Embryonic facial prominence (tissue), 1 donor: ENCODE results near the gene SPINK9.
"Not testable (repeated sequence)": the region's sequence is repeated elsewhere in the genome, so short reads cannot be mapped to it uniquely, and the experiment has no call there.

ENCODE experiments used
- DNase-seq: peaks from one replicate; pipeline ENCODE4 v3.0.0-alpha.2; 2016; ENCODE audit errors: extremely low spot score

SPINK9 gene

GRCh38 chr5:148335259-148335658 is at the start of gene SPINK9:
SPINK9 (plus strand) TSS chr5:148335559; CDS start chr5:148335614, 55 bp downstream.
- DNase-seq, result no peak

DNA sequence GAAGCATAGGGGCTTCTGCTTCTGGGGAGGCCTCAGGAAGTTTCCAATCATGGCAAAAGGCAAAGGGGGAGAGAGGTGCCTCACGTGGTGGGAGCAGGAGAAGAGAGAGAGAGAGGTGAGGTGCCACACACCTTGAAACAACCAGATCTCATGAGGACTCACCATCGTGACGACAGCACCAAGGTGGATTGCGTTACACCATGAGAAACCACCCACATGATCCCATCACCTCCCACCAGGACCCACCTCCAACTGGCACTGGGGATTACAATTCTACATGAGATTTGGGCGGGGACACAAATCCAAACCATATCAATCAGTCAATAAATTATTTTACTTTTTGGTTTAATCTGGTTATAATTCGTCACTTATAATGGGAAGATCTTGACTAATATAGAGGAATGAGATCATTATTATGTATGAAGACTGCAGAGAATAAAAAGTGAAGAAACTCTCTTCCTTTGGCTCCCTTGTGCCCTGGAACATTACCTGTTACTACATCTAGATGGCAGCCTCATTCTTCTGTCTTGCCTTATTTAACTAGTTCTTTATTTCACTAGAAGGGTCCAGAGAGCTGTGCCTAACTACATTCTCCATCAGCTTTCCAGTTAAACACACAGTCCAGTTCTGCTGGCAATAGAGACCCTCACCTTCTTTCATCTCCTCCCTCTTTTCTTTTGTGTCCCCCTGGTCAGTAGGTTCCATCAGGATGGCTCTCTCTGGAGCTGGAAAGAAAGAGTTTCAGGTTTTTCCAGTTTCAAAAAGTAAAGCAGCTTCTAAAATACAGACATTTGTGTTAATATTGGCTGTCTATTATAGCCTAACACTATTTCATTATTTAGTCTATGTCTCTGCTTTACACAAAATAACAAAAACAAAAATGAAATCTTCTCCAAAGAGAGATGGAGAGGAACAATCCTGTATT is 44.8 kb upstream of the SPINK9 start:
- DNase-seq, result no peak

GRCh38 chr5:148297731-148298130 is 37.6 kb upstream of the SPINK9 start:
- no peak for DNase-seq

DNA sequence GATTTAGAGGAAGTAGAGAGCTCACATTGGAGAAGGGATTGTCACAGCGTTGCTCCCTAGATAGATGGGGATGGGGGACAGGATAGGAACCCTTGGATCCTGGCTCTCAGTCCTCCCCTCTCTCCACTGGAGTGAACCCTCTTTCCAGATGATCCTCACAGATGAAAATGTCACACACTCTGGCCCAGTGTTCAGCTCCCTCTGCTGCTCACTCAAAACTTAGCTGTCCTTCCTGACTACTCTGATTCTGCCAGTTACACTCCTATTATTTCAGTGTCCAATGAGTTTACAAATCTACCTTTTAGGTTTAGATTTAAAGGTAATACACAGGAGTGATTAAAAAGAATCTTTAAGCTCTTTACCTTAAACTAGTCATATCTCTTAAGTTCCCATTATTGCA is 28.9 kb upstream of the SPINK9 start:
- DNase-seq, result no peak

GRCh38 chr5:148309019-148309418 is 26.3 kb upstream of the SPINK9 start:
- no peak for DNase-seq

- no peak for DNase-seq
Observed at GRCh38 chr5:148309746-148310145, 25.6 kb upstream of the SPINK9 start.

DNA sequence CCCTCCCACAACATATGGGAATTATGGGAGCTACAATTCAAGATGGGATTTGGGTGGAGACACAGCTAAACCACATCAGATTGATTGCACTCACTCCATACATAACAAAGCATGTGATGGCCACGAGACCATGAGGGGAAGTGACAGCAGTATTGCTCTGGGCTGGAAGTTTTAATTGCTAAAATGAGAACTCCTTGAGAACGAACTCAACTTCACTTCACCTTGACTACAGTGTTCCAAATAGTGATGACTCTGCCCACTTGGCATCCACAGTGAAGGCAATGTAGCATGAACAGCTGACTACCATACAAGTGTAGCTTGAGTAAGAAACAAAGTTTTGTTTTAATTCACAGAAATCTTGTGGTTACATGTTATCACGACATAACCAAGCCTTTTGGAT is 23.9 kb upstream of the SPINK9 start:
- no peak for DNase-seq

- DNase-seq, result no peak
Observed at GRCh38 chr5:148312153-148312552, 23.2 kb upstream of the SPINK9 start, which contains the start of gene SPINK7. SPINK7 (plus strand) TSS chr5:148312423; CDS start chr5:148312484, 61 bp downstream.

- no peak for DNase-seq
Observed at GRCh38 chr5:148314187-148314586, 21.2 kb upstream of the SPINK9 start.

DNA sequence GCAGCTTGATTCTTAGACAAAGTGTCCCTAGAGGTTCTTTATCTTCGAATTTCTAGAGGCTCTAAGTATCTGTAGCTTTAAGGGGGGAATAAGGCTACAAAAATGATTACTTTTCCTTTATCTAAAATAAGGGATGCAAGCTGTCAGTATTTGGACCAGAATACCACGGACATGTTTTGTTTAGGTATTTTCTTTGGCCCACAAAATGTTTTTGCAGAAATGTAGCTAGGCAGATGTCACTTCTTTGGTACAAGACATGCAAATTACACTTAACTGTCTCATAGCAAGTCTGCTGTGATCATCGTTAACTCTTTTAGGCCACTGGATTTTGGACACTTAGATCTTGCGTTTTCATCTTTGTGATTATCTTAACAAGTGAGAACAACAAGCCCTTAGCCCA is 20.6 kb upstream of the SPINK9 start:
- no peak for DNase-seq

DNA sequence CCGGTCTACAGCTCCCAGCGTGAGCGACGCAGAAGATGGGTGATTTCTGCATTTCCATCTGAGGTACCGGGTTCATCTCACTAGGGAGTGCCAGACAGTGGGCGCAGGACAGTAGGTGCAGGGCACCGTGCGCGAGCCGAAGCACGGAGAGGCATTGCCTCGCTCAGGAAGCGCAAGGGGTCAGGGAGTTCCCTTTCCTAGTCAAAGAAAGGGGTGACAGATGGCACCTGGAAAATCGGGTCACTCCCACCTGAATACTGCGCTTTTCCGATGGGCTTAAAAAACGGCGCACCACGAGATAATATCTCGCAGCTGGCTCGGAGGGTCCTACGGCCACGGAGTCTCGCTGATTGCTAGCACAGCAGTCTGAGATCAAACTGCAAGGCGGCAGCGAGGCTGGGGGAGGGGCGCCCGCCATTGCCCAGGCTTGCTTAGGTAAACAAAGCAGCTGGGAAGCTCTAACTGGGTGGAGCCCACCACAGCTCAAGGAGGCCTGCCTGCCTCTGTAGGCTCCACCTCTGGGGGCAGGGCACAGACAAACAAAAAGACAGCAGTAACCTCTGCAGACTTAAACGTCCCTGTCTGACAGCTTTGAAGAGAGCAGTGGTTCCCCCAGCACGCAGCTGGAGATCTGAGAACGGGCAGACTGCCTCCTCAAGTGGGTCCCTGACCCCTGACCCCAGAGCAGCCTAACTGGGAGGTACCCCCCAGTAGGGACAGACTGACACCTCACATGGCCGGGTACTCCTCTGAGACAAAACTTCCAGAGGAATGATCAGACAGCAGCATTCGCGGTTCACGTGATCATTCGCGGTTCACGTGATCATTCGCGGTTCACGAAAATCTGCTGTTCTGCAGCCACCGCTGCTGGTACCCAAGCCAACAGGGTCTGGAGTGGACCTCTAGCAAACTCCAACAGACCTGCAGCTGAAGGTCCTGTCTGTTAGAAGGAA is 15.1 kb upstream of the SPINK9 start:
- not testable (repeated sequence) for DNase-seq

GRCh38 chr5:148333262-148333849 is 2.0 kb upstream of the SPINK9 start:
- no peak for DNase-seq

DNA sequence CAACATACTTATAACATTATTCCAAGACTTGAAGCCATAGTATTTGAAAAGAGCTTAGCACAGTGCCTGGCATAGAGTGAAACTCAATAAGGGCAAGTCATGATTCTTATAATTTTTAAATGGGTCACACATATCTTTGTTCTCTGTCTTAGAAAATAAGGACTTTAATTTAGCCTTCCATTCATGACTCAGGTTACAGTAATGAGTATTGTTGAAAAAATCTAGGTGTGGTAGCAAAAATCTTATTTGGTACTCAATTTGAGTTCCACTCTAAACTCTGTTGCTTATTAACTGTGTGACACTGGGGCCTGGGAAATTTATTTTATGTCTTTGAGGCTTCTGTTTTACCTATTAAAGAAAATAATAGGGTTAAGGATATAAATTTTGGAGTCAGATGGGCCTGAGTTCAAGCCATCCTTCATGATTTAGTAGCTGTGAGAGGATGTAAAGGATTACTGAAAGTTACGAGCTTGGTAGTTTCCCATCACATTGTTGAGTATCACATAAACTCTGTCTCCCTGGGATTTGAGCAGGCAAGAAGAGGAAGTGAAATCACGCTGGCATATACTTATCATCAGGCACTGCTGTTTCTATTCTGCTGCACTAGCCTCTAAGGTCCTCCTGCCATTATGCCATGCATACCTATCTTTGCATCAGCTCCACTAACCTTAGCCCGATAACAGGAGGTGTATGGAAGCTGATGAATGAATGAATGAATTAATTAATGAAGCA is 1.5 kb downstream of the SPINK9 start:
- no peak for DNase-seq

GRCh38 chr5:148342371-148343045 is 7.1 kb downstream of the SPINK9 start:
- DNase-seq, result no peak

- no peak for DNase-seq
Observed at GRCh38 chr5:148343046-148343407, 7.7 kb downstream of the SPINK9 start.

DNA sequence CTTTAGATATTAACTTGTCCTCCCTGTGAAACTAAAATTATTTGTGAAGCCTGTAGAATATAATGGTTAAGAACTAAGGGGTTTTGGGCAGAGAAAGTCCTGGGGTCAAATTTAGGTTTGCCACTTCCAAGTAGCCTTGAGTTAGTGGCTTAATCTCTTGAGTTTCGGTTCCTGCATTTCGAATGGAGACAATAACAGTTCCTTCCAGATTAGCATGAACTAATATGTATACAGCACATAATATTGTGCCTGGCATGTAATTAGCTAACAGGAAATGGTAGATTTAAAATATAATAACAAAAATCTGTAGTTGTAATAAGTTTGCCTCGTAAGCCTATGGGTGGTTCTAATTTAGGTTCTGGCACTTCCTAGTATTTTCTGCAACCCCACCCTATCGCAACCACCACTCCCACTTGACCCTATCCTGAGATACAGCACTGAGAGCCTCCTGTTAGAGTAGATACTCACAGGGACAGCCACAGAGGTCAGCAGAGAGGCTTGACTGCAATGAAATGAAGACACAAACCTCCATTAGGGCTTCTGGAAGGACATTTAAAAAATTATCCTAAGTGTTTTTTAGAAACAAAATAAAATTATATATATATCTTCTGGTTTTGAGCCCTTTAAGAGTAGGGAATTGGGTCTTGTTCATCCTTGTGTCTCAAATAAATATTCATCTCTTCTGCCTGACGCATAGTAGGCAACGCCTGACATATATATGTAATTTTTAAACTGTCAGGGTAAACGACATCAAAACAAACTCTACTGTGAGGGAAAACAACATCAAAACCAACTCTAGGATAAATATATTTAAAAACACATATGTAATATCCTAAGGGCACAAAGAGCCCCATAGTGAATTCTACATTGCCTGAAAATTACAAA is 8.5 kb downstream of the SPINK9 start:
- DNase-seq, result no peak

DNA sequence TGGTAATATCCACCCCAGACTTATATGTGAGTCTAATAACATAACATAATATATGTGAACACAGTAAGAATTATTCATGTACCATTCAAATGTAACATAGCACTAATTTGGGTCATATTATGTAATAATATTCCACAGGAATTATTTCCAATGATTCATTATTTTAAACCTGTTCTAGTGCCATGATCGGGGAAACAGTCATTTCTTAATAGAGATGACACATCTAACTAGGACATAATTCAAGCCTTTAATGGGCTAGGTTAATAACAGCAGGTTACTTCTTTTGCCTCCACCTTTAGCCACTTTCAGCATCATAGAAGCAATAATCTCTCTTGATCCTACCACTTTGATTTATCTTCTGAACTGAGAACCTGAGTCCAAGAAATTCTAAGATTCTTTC is 12.3 kb downstream of the SPINK9 start:
- DNase-seq, result no peak

DNA sequence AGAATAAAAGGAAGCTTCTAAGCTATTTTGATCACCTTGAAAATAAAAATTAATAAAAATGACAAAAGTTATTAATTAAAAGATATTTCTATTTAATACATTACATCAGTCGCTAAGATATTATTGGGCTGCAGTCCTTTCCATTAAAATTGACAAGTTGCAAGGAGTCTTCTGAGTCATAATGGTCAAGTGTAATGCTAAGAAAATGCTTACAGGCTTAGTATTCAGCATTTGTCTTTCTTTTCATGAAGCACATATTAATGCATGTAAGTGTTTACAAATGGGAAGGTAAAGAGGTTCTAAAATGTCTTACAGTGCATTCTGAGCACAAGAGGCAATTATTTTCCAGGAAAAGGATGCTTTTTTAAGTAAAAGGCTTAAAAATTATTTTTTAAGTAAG is 17.3 kb downstream of the SPINK9 start:
- DNase-seq, result no peak

GRCh38 chr5:148353634-148354033 is 18.3 kb downstream of the SPINK9 start:
- DNase-seq, result no peak

DNA sequence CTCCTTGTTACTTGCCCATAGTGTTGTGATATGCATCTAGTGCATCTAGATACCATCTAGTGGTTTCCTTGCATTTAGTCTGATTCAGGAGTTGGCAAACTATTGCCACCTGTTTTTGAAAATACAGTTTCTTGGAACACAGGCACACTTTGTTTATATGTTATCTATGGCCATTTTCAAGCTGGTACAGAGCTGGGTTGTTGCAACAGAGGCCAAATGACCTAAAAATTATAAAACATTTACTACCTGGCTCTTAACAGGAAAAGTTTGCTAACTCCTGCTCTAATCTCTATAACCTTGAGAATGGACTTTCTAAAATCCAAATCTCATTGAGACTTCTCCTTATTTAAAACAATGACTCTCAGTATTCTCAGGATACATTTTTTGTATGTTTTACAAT is 29.0 kb downstream of the SPINK9 start:
- DNase-seq, result no peak
